Limb (tissue), 2 donors: Measurements from ENCODE around the gene GIPR.
"Not testable (repeated sequence)": the region's sequence is repeated elsewhere in the genome, so short reads cannot be mapped to it uniquely, and the experiment has no call there.

Source experiments
- DNase-seq, 2 donors: peaks; one replicate each; pipeline ENCODE4 v3.0.0-alpha.2; 2016; ENCODE audit errors: extremely low spot score in 2 of 2

Gene GIPR

GRCh38 chr19:45691516-45692186 lies 23.6 kb downstream of the GIPR start, which contains the start of gene SNRPD2:
Gene SNRPD2 (minus strand): TSS chr19:45691953. CDS start chr19:45691888, 65 bp downstream.
- DNase-seq = peak; percentile 96 to 97

GRCh38 chr19:45692187-45693105 lies 24.4 kb downstream of the GIPR start, which contains the start of gene QPCTL:
Gene QPCTL (plus strand): TSS chr19:45692666. CDS start chr19:45692704, 38 bp downstream.
- peak; percentile 96 to 97 for DNase-seq

GRCh38 chr19:45693106-45693788 lies 25.2 kb downstream of the GIPR start:
- peak; percentile 65 to 88 for DNase-seq

- no peak for DNase-seq
Observed at GRCh38 chr19:45701676-45702075, 33.7 kb downstream of the GIPR start.

GRCh38 chr19:45705115-45705514 lies 37.1 kb downstream of the GIPR start:
- no peak for DNase-seq

- no peak for DNase-seq
Observed at GRCh38 chr19:45705710-45706415, 37.8 kb downstream of the GIPR start.

GRCh38 chr19:45710356-45711130 lies 42.5 kb downstream of the GIPR start:
- no peak for DNase-seq

GRCh38 chr19:45711851-45712698 lies 44.1 kb downstream of the GIPR start:
- no peak for DNase-seq

GRCh38 chr19:45712699-45713067 lies 44.7 kb downstream of the GIPR start:
- no peak for DNase-seq

GRCh38 chr19:45713141-45713540 lies 45.1 kb downstream of the GIPR start:
- DNase-seq = no peak

- DNase-seq = no peak
Observed at GRCh38 chr19:45715139-45715538, 47.1 kb downstream of the GIPR start.

GRCh38 chr19:45716359-45717130 lies 48.5 kb downstream of the GIPR start:
- no peak for DNase-seq

GRCh38 chr19:45717131-45717982 lies 49.3 kb downstream of the GIPR start:
- DNase-seq = peak; percentile 98 to 100

GRCh38 chr19:45717983-45718650 lies 50.1 kb downstream of the GIPR start:
- DNase-seq = no peak

- DNase-seq = not testable (repeated sequence)
Observed at GRCh38 chr19:45720065-45720464, 52.0 kb downstream of the GIPR start.

GRCh38 chr19:45728683-45729082 lies 60.7 kb downstream of the GIPR start:
- DNase-seq = not testable (repeated sequence)

- DNase-seq = no peak
Observed at GRCh38 chr19:45729800-45730290, 61.8 kb downstream of the GIPR start.
